ENCODE data around the gene KCNQ2.

The KCNQ2 gene

GRCh38 chr20:63351811-63352591, 120.5 kb downstream of the KCNQ2 start:
- no peak for DNase-seq

- DNase-seq = no peak
Measured at GRCh38 chr20:63351326-63351700, 121.1 kb downstream of the KCNQ2 start.

GRCh38 chr20:63350597-63351325, 121.7 kb downstream of the KCNQ2 start:
- DNase-seq = no peak
